GM19328 (cell line): ENCODE results near the gene CNNM4.
A peak's percentile ranks its signal among the peaks of the same experiment; 100 is the strongest.
"Not testable (repeated sequence)": the region's sequence is repeated elsewhere in the genome, so short reads cannot be mapped to it uniquely, and the experiment has no call there.

Source experiments
- ATAC-seq: cut with Tn5 transposase; IDR thresholded peaks from one replicate; pipeline ENCODE4 v1.9.1; 2021; ENCODE audit warnings: mild to moderate bottlenecking, moderate library complexity; ENCODE audit not compliant: unreplicated experiment

Gene CNNM4

DNA sequence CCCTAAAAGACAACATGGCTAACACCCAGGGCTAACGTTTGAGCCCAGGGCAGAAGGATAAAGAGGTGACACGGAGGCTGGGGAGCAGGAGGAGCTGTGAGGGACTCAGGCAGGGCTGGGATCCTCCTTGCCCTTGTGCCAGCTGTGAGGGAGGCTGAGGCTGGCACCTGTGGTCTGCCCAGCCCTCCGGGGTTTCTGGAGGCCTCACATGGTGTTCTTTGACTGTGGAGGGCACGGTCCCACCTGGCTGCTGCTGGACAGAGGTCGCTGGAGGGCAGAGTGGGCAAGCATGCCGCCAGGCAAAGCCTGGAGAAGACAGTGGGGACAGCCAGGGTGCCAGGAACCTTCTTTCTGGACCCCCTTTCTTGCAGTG is 28.5 kb downstream of the CNNM4 start:
- ATAC-seq = no peak

DNA sequence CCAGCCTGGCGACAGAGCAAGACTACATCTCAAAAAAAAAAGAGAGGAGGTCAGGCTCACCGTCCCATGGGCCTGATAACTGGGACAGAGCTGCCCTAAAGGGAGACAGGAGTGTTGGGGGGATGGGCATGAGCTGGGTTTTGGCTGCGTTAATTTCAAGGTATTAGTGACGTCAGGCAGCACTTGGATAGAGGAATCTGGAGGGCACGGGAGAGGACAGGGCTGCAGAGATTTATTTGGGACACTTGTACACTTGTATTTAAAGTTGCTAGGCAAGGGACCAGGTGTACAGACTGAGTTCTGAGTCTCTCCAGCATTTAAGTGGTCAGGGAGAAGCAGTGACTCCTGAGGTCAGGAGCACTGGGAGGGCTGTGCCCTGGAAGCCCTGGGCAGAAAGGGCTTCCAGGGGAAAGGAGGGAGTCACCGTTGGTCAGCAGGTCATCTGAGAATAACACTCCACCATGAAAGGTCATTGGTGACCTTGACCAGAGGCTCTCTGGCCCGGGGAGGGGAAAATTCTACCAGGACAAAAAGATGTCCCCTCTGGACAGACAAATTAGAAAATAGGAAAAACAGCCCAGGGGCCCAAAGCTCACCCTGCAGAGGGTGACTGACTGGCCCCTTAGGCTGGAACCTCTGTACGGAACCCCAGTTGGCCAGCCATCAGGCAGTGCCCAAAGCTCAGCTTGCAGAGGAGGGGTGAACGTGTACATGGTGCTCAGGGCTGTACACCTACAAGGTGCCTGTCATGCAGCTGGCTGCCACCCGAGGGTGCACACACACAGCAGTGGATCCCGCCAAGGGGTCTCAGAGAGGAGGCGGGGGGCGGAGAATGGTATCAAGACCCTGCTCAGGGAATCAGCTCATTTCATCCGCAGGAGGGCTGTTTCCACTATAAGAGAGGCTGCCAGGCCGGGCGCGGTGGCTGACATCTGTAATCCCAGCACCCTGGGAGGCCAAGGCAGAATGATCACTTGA is 32.4 kb downstream of the CNNM4 start:
- no peak for ATAC-seq

GRCh38 chr2:96795076-96795475 is 34.4 kb downstream of the CNNM4 start:
- no peak for ATAC-seq

GRCh38 chr2:96796497-96796896 is 35.8 kb downstream of the CNNM4 start:
- ATAC-seq = not testable (repeated sequence)

DNA sequence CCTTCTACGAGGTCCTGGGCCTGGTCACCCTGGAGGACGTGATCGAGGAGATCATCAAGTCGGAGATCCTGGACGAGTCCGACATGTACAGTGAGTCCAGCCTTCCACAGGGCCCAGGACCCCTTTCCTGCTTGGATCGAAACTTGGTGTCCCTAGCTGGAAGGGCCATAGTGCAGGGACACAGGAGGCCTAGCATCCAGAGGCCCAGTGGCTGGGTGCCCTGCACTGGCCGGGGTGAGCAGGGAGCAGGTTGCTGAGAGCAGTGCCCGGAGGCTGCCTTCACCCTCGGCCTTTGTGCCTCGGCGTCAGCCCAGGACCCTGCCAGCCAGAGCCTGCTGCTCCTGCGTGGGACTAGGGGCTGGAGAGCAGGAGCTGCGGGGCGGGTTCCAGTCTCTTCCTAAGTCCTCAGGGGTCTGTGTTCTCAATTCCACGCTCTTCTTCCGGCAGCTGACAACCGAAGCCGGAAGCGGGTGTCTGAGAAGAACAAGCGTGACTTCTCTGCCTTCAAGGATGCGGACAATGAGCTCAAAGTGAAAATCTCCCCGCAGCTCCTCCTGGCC is 36.4 kb downstream of the CNNM4 start:
- no peak for ATAC-seq

GRCh38 chr2:96798733-96799622 is 38.3 kb downstream of the CNNM4 start:
- no peak for ATAC-seq

- no peak for ATAC-seq
Observed at GRCh38 chr2:96799623-96799935, 38.9 kb downstream of the CNNM4 start.

- no peak for ATAC-seq
Observed at GRCh38 chr2:96800061-96801004, 39.6 kb downstream of the CNNM4 start.

- peak; percentile 77 for ATAC-seq
Observed at GRCh38 chr2:96801005-96801785, 40.5 kb downstream of the CNNM4 start.

DNA sequence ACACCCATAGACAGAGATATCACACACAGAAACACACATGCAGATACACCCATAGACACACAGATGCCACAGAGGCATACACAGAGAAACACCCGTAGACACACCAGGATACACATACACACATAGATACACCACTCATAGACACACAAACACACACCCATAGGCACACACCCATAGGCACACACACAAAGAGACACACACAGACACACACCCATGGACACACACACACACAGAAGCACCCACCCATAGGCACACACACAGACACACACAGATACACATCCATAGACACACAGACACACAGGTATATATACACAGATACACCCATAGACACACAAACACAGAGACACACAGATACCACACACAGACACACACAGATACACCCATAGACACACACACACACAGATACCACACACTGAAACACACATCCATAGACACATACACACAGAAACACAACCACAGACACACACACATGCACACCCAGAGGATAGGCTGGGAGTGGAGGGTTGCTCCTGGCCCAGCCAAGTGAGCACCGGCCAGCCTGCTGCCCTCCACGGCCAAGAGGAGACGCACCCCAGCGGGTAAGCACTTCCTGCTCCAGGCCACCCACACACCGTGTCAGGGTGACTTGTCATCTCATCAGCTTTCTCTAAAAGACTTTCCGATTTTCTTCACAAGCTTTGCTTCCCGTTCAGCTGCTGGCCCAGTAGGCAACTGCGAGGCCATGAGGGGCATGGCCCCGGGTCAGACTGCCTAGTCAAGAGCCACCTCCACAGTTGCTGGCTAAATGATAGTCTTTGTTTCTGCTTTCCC is 41.3 kb downstream of the CNNM4 start:
- no peak for ATAC-seq

DNA sequence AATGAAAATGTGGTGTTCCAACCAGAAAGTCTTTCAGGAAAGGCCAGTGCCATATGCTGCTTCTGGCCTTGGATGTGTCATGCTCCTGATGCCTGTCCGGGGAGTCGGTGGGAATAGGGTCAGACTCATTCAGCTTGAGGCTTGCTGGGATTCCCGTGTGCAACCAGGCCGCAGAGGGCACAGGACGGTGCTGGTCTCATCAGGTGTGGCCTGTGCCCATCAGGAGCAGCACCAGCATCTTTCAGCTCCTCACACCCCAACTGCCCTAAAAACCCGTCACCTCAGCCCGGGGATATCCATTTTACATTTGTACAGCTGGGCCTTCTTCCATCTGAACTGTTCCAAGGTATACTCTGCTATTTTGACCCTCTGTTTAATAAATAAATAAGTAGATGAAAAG is 42.0 kb downstream of the CNNM4 start:
- no peak for ATAC-seq

GRCh38 chr2:96804986-96805385 is 44.3 kb downstream of the CNNM4 start:
- ATAC-seq = no peak

GRCh38 chr2:96805946-96806345 is 45.2 kb downstream of the CNNM4 start:
- ATAC-seq = not testable (repeated sequence)

- peak; percentile 37 for ATAC-seq
Observed at GRCh38 chr2:96806468-96807126, 45.9 kb downstream of the CNNM4 start.

GRCh38 chr2:96807127-96807471 is 46.4 kb downstream of the CNNM4 start:
- ATAC-seq = no peak

- ATAC-seq = no peak
Observed at GRCh38 chr2:96808176-96808837, 47.6 kb downstream of the CNNM4 start.

GRCh38 chr2:96809216-96809882 is 48.6 kb downstream of the CNNM4 start:
- ATAC-seq = no peak
